ENCODE data around the gene UST.

UST gene
- 11.3 reads per million, percentile 34 among the genes with 10 or more reads in this experiment for total RNA-seq

GRCh38 chr6:148746363-148747144, at the start of gene UST:
UST (plus strand) TSS chr6:148747030; CDS start chr6:148747431, 401 bp downstream.
- peak; percentile 56 for DNase-seq

GRCh38 chr6:148697895-148698440, 48.9 kb upstream of the UST start:
- DNase-seq, result no peak

GRCh38 chr6:148698671-148699180, 48.1 kb upstream of the UST start:
- no peak for DNase-seq

DNA sequence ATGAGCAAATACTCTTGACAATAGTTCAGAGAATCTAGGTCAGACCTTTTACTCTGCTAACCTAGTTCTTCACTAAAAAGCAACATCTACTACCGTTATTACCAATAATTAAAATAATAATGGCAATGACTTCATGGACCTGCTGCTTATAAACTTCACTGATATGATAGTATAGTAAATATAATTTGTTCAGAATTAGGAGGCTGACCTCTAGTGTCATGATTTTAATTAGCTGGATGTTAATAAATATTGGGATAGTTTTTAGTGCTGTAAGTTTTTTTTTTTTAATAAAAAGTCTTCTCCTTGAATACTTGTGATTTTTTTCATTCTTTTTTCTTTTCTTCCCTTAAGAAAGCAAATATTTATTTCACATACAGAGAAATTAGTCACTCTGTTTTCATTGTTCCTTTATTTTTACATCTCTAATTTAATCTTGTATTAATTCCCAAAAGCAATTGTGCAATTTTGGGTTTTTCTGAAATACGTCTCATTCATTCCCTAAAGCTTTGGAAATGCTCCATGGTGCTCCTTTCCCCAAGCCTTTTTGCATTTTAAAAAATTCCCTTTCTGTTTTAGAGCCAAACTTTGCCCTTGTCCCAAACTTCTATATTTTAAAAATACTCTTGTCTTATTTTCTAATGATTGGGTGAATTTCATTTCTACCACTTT, 46.6 kb upstream of the UST start:
- no peak for DNase-seq

DNA sequence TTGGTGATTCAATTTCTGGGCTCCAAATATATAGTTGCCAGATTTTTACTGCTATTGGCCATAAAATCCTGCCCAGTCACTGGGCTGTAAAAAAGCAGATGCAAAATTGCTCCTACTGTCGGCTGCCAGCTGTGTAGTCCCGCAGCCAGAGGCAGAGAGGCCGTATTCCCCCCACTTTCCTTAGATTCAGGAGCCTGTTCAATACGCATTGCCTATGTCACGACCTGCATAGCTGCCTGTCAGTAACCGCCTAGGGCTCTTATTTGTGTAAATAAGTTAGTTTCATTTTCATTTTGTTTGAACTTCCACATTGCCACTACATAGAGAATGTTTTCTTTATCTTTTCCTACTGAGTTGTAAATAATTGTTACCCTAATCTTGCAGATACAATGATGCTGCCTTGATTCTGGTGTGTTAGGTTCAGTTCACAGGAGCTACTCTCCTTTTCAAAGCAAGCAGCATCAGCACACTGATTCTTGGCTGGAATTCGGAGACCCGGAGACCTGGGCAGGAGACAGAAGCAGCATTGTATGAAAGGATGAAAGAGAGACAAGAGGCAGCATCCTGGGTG, 46.0 kb upstream of the UST start:
- no peak for DNase-seq

DNA sequence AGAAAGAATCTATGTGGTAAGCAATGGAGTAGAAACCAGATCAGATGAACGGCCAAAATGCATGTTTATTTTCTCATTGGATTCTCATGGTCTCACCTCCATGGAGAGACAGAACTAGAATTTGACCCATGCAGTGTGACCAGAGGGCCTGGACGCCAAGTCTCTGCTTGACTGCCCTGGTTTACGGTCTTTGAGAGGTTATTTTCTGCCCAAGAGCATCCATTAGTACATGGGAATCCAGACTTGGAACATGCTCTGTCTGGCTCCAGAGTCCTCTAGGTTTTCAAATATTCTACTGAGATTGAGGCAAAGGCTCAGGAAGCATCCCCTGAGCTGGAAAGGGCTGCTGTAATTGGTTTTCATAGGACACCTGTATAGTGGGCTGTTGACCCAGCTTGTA, 45.5 kb upstream of the UST start:
- no peak for DNase-seq

GRCh38 chr6:148703900-148704299, 42.9 kb upstream of the UST start:
- DNase-seq, result no peak

GRCh38 chr6:148704400-148705246, 42.2 kb upstream of the UST start:
- DNase-seq, result no peak

- DNase-seq, result no peak
These were observed 38.1 kb upstream of the UST start for GRCh38 chr6:148708707-148709106.

DNA sequence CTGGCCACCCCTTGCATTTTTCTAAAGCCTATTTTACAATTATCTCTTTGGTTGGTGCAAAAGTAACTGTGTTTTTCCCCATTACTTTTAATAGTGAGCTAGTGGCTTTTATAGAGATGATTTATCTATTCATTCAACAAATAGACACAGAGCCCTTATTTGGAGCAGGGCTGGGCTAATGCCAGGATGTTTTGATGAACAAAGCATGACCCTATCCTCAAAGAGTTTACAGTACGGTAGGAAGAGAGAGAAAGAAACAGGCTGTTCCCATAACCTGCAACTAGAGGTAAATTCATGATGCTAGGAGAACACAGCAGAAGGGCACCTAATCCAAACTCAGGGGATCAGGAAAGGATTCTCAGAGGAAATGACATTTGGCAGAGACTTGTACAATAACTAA, 37.3 kb upstream of the UST start:
- DNase-seq, result no peak

GRCh38 chr6:148711833-148712654, 34.8 kb upstream of the UST start:
- no peak for DNase-seq

DNA sequence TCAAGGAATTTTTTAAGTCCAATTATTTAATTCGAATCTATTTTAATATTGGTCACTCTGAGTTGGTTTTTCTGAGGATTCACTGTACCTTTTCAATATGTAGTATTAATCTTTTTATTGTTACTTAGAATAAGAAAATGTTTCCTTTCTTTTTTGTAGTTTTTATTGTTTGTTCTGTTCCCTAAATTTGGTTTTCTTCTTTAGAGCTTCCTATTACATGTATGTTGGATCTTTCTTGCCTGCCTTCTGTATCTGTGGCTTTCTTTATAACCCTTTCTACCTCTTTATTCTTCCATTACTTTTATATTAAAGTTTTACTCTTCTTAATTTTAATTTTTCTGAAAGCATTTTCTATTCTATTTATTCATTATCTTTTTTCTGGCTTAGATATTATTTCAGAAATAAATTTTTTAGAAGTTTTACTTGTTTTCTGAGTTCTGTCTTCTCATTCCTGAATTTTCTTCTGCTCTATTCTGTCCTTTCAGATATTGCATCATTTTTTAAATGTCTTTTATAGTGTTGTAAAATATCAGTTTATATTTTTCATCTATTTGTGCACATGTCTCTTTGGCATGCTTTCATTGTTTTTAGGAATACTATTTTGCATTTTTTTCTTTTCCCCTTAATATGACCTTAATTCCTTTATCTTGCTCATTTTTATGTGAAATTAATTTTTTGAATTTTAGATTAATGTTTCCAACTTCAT, 33.6 kb upstream of the UST start:
- DNase-seq, result no peak

DNA sequence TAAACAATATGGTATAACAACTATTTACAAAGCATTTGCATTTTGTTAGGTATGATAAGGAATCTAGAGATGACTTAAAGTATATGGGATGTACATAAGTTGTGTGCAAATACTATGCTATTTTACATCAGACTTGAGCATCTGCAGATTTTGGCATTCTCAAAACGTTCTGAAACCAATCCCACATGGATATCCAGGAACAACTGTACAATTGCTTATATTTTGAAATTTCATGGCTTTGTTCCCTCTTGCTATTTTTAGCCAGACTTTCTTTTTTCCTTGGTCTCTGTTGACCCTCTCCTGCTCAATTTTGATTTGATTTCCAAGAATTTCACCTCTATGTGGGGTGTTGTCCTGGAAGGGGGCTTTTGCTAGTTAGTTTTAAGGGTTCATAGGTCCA, 32.9 kb upstream of the UST start:
- no peak for DNase-seq

- DNase-seq, result no peak
These were observed 30.0 kb upstream of the UST start for GRCh38 chr6:148716811-148717210.

GRCh38 chr6:148720406-148720805, 26.4 kb upstream of the UST start:
- DNase-seq, result no peak

DNA sequence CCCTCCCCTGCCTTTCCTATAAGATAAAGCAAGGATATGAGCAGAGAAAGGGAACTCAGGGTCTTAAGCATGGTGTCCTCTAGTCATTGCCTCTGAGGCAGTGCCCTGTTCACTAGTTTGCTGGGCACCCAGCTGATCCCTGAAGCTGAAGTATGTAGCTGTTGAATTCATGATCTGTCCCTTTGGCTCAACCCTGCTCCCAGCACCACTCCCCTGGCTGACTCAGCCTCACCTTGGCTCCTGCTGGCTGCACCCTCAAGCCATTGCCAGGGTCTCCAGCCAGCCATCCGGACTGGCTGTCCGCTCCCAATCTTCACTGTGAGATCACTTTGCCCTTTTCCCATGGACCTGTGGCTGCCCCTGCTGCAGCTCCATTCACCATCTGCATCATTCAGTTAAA, 25.9 kb upstream of the UST start:
- DNase-seq, result no peak

DNA sequence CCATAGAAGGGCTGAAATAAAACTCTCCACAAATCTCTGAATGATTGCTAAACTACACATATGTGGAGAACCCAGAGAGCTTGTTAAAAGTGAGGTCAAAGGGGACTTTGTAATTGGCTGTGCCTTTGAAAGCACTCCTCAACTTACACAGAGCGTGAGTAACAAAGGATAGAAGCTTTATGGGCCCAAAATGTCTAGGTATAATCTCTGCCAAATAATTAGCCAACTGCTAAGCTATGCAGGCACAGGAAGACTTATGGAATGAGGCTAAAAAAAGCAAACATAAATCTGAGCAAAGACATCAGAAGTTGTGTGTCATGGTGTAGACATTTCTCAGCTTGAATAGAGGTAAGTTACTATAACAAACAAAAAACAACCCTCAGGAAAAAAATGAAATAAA, 23.3 kb upstream of the UST start:
- DNase-seq, result no peak

- DNase-seq, result no peak
These were observed 22.4 kb upstream of the UST start for GRCh38 chr6:148724428-148724827.

- DNase-seq, result no peak
These were observed 19.7 kb upstream of the UST start for GRCh38 chr6:148727104-148727503.

- no peak for DNase-seq
These were observed 10.8 kb upstream of the UST start for GRCh38 chr6:148735989-148736388.
